CD4-positive, alpha-beta T cell (primary cell): ENCODE measurements around the gene TRAPPC2L. TPM values are rescaled to one million over a fixed set of nuclear protein-coding genes. Genes with fewer than 3 reads are reported as not detected.
"Not testable (repeated sequence)": the region's sequence is repeated elsewhere in the genome, so short reads cannot be mapped to it uniquely, and the experiment has no call there.

Experiments
- ATAC-seq: fragments of 200-7000 bp; cut with Tn5 transposase; one replicate; pipeline ENCODE4 v1.10.0; 2022; ENCODE audit warnings: mild to moderate bottlenecking; ENCODE audit not compliant: poor library complexity
- CTCF ChIA-PET: fragments of 350-600 bp; sonication (Branson Sonifier 250); formaldehyde crosslinking; loops from one replicate; lab custom pipeline; 2021; ENCODE audit warnings: antibody characterized with exemption, inconsistent platforms; lab: Charles Lee
- POLR2A ChIA-PET: fragments of 350-600 bp; sonication (Branson Sonifier 250); formaldehyde crosslinking; loops from one replicate; lab custom pipeline; 2021; ENCODE audit warnings: antibody characterized with exemption, inconsistent platforms; lab: Charles Lee
- DNase-seq, 14 experiments: peaks; one replicate each; pipeline ENCODE4 v3.0.0-alpha.2; 2013 to 2020; ENCODE audit warnings: mixed read lengths in 2 of 14
- H3K27ac ChIP-seq, 2 donors: one replicate each; pipeline versions ENCODE4 v1.5.1 to v1.7.0; 2013; ENCODE audit warnings: low read length in 2 of 2, low read depth in 1 of 2, mild to moderate bottlenecking in 1 of 2
- H3K27me3 ChIP-seq, 2 experiments: 1 replicate in 1 of 2; 2 replicates in 1 of 2; pipeline versions ENCODE4 v1.6.1 to v1.7.0; 2013; ENCODE audit warnings: low read length in 2 of 2, control low read depth in 1 of 2, mild to moderate bottlenecking in 1 of 2, moderate library complexity in 1 of 2; ENCODE audit not compliant: insufficient read depth in 2 of 2, control insufficient read depth in 1 of 2
- H3K36me3 ChIP-seq: one replicate; pipeline ENCODE4 v1.6.1; 2013; ENCODE audit warnings: low read length, control low read depth; ENCODE audit not compliant: insufficient read depth
- H3K4me1 ChIP-seq: one replicate; pipeline ENCODE4 v1.6.1; 2013; ENCODE audit warnings: low read length, control low read depth; ENCODE audit not compliant: insufficient read depth
- H3K4me3 ChIP-seq: one replicate; pipeline ENCODE4 v1.5.1; 2013; ENCODE audit warnings: mild to moderate bottlenecking, low read length, moderate library complexity
- H3K9me3 ChIP-seq, 2 experiments: 1 replicate in 1 of 2; 2 replicates in 1 of 2; pipeline versions ENCODE4 v1.6.1 to v1.7.0; 2013; ENCODE audit warnings: low read length in 2 of 2, mild to moderate bottlenecking in 2 of 2, control low read depth in 1 of 2, moderate library complexity in 1 of 2; ENCODE audit not compliant: control insufficient read depth in 1 of 2, insufficient read depth in 1 of 2
- H3K27ac Mint-ChIP-seq: one replicate; pipeline ENCODE4 v1.8.0; 2020; ENCODE audit warnings: mixed read lengths
- H3K27me3 Mint-ChIP-seq: one replicate; pipeline ENCODE4 v1.8.0; 2021; ENCODE audit warnings: mixed read lengths
- H3K36me3 Mint-ChIP-seq: one replicate; pipeline ENCODE4 v1.8.0; 2021; ENCODE audit warnings: low read depth, mixed read lengths
- H3K4me1 Mint-ChIP-seq: one replicate; pipeline ENCODE4 v1.8.0; 2021; ENCODE audit warnings: low read depth, mixed read lengths
- H3K4me3 Mint-ChIP-seq: one replicate; pipeline ENCODE4 v1.8.0; 2020; ENCODE audit warnings: mild to moderate bottlenecking, mixed read lengths
- H3K9me3 Mint-ChIP-seq: one replicate; pipeline ENCODE4 v1.8.0; 2020; ENCODE audit warnings: mixed read lengths
- CTCF ChIP-seq: fragments of 200-600 bp; IDR thresholded peaks from one replicate; pipeline ENCODE4 v1.8.0; 2022; ENCODE audit warnings: antibody characterized with exemption, mild to moderate bottlenecking
- intact Hi-C, 2 experiments: fragments of 100-400 bp; cut with DNase I in 1 of 2; cut with micrococcal nuclease in 1 of 2; formaldehyde crosslinking; loops; one replicate each; pipeline versions ENCODE4 v1.15.1 to v1.9.0; 2023 to 2025; cut with DNase I, micrococcal nuclease
- total RNA-seq, 174 experiments: library from RNA in 2 of 174; stranded (reverse) in 2 of 174; gene quantifications; one replicate each; pipeline ENCODE4 v1.2.3 and lab custom pipeline; 2021 to 2026

Gene TRAPPC2L
- total RNA-seq, 2 experiments from 2014 or later = 48.0 to 48.2 TPM

- ChIA-PET POLR2A (no interaction called here), CTCF (no interaction called here)
- no peaks in the 10 kb centered on the region for H3K4me1 ChIP-seq
- H3K36me3 ChIP-seq = no peaks in the 10 kb centered on the region
- TF ChIP-seq CTCF = no peak
- H3K4me3 ChIP-seq = no peak overlapping the region
- no peaks in the 10 kb centered on the region for H3K4me1 Mint-ChIP-seq
- no peaks in the 10 kb centered on the region for H3K27me3 ChIP-seq
- DNase-seq (no peak), ATAC-seq (no peak)
- intact Hi-C loops = no loop called here
- H3K27ac Mint-ChIP-seq = no peak overlapping the region
- no peaks in the 10 kb centered on the region for H3K27me3 Mint-ChIP-seq
- H3K9me3 Mint-ChIP-seq = no peaks in the 10 kb centered on the region
- no peaks in the 10 kb centered on the region for H3K9me3 ChIP-seq
- H3K27ac ChIP-seq = no peak overlapping the region
- H3K4me3 Mint-ChIP-seq = no peak overlapping the region
- no peaks in the 10 kb centered on the region for H3K36me3 Mint-ChIP-seq
Measured at GRCh38 chr16:88891083-88891482, 34.2 kb downstream of the TRAPPC2L start.

GRCh38 chr16:88892065-88892464 lies 35.1 kb downstream of the TRAPPC2L start:
- H3K27me3 Mint-ChIP-seq = no peaks in the 10 kb centered on the region
- Histone ChIP-seq H3K27ac (no peak overlapping the region), H3K36me3 (no peaks in the 10 kb centered on the region), H3K4me1 (no peaks in the 10 kb centered on the region), H3K4me3 (no peak overlapping the region), H3K27me3 (no peaks in the 10 kb centered on the region), H3K9me3 (no peaks in the 10 kb centered on the region)
- intact Hi-C loops = no loop called here
- no peaks in the 10 kb centered on the region for H3K9me3 Mint-ChIP-seq
- POLR2A ChIA-PET = no interaction called here
- H3K27ac Mint-ChIP-seq = no peak overlapping the region
- no peak for ATAC-seq
- no peak for DNase-seq
- no peaks in the 10 kb centered on the region for H3K4me1 Mint-ChIP-seq
- TF ChIP-seq CTCF = no peak
- CTCF ChIA-PET = no interaction called here
- no peaks in the 10 kb centered on the region for H3K36me3 Mint-ChIP-seq
- no peak overlapping the region for H3K4me3 Mint-ChIP-seq

GRCh38 chr16:88893127-88893968 lies 36.4 kb downstream of the TRAPPC2L start:
- intact Hi-C loops = no loop called here
- DNase-seq (no peak), ATAC-seq (no peak)
- Histone ChIP-seq H3K4me3 (no peak overlapping the region), H3K27me3 (no peaks in the 10 kb centered on the region), H3K9me3 (no peaks in the 10 kb centered on the region), H3K4me1 (no peaks in the 10 kb centered on the region), H3K27ac (no peak overlapping the region), H3K36me3 (no peaks in the 10 kb centered on the region)
- CTCF ChIA-PET = no interaction called here
- H3K4me1 Mint-ChIP-seq = no peaks in the 10 kb centered on the region
- no peaks in the 10 kb centered on the region for H3K36me3 Mint-ChIP-seq
- H3K27ac Mint-ChIP-seq = no peak overlapping the region
- no peak for TF ChIP-seq CTCF
- no peak overlapping the region for H3K4me3 Mint-ChIP-seq
- no peaks in the 10 kb centered on the region for H3K27me3 Mint-ChIP-seq
- POLR2A ChIA-PET = no interaction called here
- H3K9me3 Mint-ChIP-seq = no peaks in the 10 kb centered on the region

- DNase-seq, H3K27ac ChIP-seq, CTCF ChIA-PET, H3K36me3 Mint-ChIP-seq, H3K4me1 Mint-ChIP-seq, H3K36me3 ChIP-seq, H3K27me3 ChIP-seq, POLR2A ChIA-PET, ATAC-seq, H3K9me3 ChIP-seq, intact Hi-C loops, H3K4me3 ChIP-seq, H3K27ac Mint-ChIP-seq, H3K9me3 Mint-ChIP-seq, H3K4me1 ChIP-seq, H3K4me3 Mint-ChIP-seq, H3K27me3 Mint-ChIP-seq: not testable (repeated sequence)
Measured at GRCh38 chr16:88894266-88894665, 37.3 kb downstream of the TRAPPC2L start.
